ENCODE data around the gene KIF11.
A peak's percentile ranks its signal among the peaks of the same experiment; 100 is the strongest.

Gene KIF11

GRCh38 chr10:92590623-92591549, 2.0 kb upstream of the KIF11 start:
- H3K27me3 ChIP-seq (replicated peaks in 2 of 5; ENCODE audit: control insufficient read depth in 4 of 5, insufficient read depth in 5 of 5, low read length in 4 of 5), result no peaks in the 10 kb centered on the region
- no peaks in the 10 kb centered on the region for H3K9me3 ChIP-seq (ENCODE audit: control extremely low read depth in 1 of 5, control insufficient read depth in 4 of 5, insufficient read depth in 2 of 5, low read depth in 1 of 5, low read length in 4 of 5)
- ChIA-PET POLR2A (interaction anchor here (0.6 to 1.9 kb wide), 3 partner anchors 13 to 99 kb away, joined by 4 to 9 read pairs (median 6); partner anchors contain the start of gene HHEX), CTCF (interaction anchor here (0.5 to 2.0 kb wide), 10 partner anchors 10 to 294 kb away, joined by 3 to 6 read pairs (median 3); partner anchors contain the start of genes EXOC6 and IDE)
- H3K4me3 ChIP-seq (ENCODE audit: control insufficient read depth in 1 of 7, extremely low read depth in 1 of 7, insufficient read depth in 4 of 7, low read depth in 2 of 7, low read length in 6 of 7), result peak overlapping the region in 6 of 7 experiments; percentile 87 to 98 (median 96)
- H3K4me1 ChIP-seq (ENCODE audit: control extremely low read depth in 1 of 4, control insufficient read depth in 4 of 4, insufficient read depth in 4 of 4, low read length in 3 of 4), result peaks cover 20 to 36% (median 30%) of the 10 kb centered on the region in 4 experiments
- no peaks in the 10 kb centered on the region for H3K36me3 ChIP-seq (ENCODE audit: control insufficient read depth in 4 of 4, insufficient read depth in 4 of 4, low read length in 3 of 4)
- 55% methylated on average over 15 of the region's 19 CpGs for WGBS (ENCODE audit: insufficient coverage)
- peak; percentile 51 to 72 (median 63) for DNase-seq
- H3K27ac ChIP-seq (ENCODE audit: insufficient read depth in 1 of 2, low read depth in 1 of 2, low read length in 2 of 2, poor library complexity in 1 of 2, severe bottlenecking in 2 of 2), result peak overlapping the region; percentile 85 to 95

- POLR2A ChIA-PET, result interaction anchor here (1.5 to 1.9 kb wide), 2 partner anchors 14 to 99 kb away, joined by 6 to 9 read pairs; partner anchors contain the start of gene HHEX
- CTCF ChIA-PET, result interaction anchor here (0.7 to 2.0 kb wide), 4 partner anchors 17 to 294 kb away, joined by 3 to 6 read pairs (median 4); partner anchors contain the start of genes EXOC6 and IDE
- H3K4me1 ChIP-seq (ENCODE audit: control extremely low read depth in 1 of 4, control insufficient read depth in 4 of 4, insufficient read depth in 4 of 4, low read length in 3 of 4), result peaks cover 20 to 37% (median 30%) of the 10 kb centered on the region in 4 experiments
- DNase-seq, result peak; percentile 97 to 99 (median 98)
- peak overlapping the region; percentile 85 to 95 for H3K27ac ChIP-seq (ENCODE audit: insufficient read depth in 1 of 2, low read depth in 1 of 2, low read length in 2 of 2, poor library complexity in 1 of 2, severe bottlenecking in 2 of 2)
- 0% methylated on average over 35 of the region's 38 CpGs for WGBS (ENCODE audit: insufficient coverage)
- no peaks in the 10 kb centered on the region for H3K9me3 ChIP-seq (ENCODE audit: control extremely low read depth in 1 of 5, control insufficient read depth in 4 of 5, insufficient read depth in 2 of 5, low read depth in 1 of 5, low read length in 4 of 5)
- no peaks in the 10 kb centered on the region for H3K27me3 ChIP-seq (replicated peaks in 2 of 5; ENCODE audit: control insufficient read depth in 4 of 5, insufficient read depth in 5 of 5, low read length in 4 of 5)
- H3K4me3 ChIP-seq (ENCODE audit: control insufficient read depth in 1 of 7, extremely low read depth in 1 of 7, insufficient read depth in 4 of 7, low read depth in 2 of 7, low read length in 6 of 7), result peak overlapping the region; percentile 44 to 98 (median 96)
- H3K36me3 ChIP-seq (ENCODE audit: control insufficient read depth in 4 of 4, insufficient read depth in 4 of 4, low read length in 3 of 4), result no peaks in the 10 kb centered on the region
Observed at GRCh38 chr10:92591550-92592022, 1.3 kb upstream of the KIF11 start.

- WGBS (ENCODE audit: insufficient coverage), result 11% methylated on average over 2 of the region's 9 CpGs
- no peaks in the 10 kb centered on the region for H3K9me3 ChIP-seq (ENCODE audit: control extremely low read depth in 1 of 5, control insufficient read depth in 4 of 5, insufficient read depth in 2 of 5, low read depth in 1 of 5, low read length in 4 of 5)
- CTCF ChIA-PET, result interaction anchor here (0.7 to 1.1 kb wide), 2 partner anchors 12 to 18 kb away, joined by 3 read pairs; no protein-coding TSS in a partner anchor
- peak in 1 of 3 donors; percentile 21 for DNase-seq
- H3K27ac ChIP-seq (ENCODE audit: insufficient read depth in 1 of 2, low read depth in 1 of 2, low read length in 2 of 2, poor library complexity in 1 of 2, severe bottlenecking in 2 of 2), result peak overlapping the region in 1 of 2 experiments; percentile 95
- POLR2A ChIA-PET, result no interaction called here
- peaks cover 20 to 41% (median 31%) of the 10 kb centered on the region in 4 experiments for H3K4me1 ChIP-seq (ENCODE audit: control extremely low read depth in 1 of 4, control insufficient read depth in 4 of 4, insufficient read depth in 4 of 4, low read length in 3 of 4)
- H3K36me3 ChIP-seq (ENCODE audit: control insufficient read depth in 4 of 4, insufficient read depth in 4 of 4, low read length in 3 of 4), result no peaks in the 10 kb centered on the region
- no peaks in the 10 kb centered on the region for H3K27me3 ChIP-seq (replicated peaks in 2 of 5; ENCODE audit: control insufficient read depth in 4 of 5, insufficient read depth in 5 of 5, low read length in 4 of 5)
- peak overlapping the region in 6 of 7 experiments; percentile 87 to 98 (median 96) for H3K4me3 ChIP-seq (ENCODE audit: control insufficient read depth in 1 of 7, extremely low read depth in 1 of 7, insufficient read depth in 4 of 7, low read depth in 2 of 7, low read length in 6 of 7)
Observed at GRCh38 chr10:92593619-92594588, 974 bp downstream of the KIF11 start.

- ChIA-PET CTCF (no interaction called here), POLR2A (no interaction called here)
- Histone ChIP-seq H3K36me3 (ENCODE audit: control insufficient read depth in 4 of 4, insufficient read depth in 4 of 4, low read length in 3 of 4) (no peaks in the 10 kb centered on the region), H3K4me1 (ENCODE audit: control extremely low read depth in 1 of 4, control insufficient read depth in 4 of 4, insufficient read depth in 4 of 4, low read length in 3 of 4) (peaks cover 19 to 37% (median 29%) of the 10 kb centered on the region in 4 experiments), H3K27me3 (replicated peaks in 2 of 5; ENCODE audit: control insufficient read depth in 4 of 5, insufficient read depth in 5 of 5, low read length in 4 of 5) (no peaks in the 10 kb centered on the region), H3K4me3 (ENCODE audit: control insufficient read depth in 1 of 7, extremely low read depth in 1 of 7, insufficient read depth in 4 of 7, low read depth in 2 of 7, low read length in 6 of 7) (no peak overlapping the region), H3K27ac (ENCODE audit: insufficient read depth in 1 of 2, low read depth in 1 of 2, low read length in 2 of 2, poor library complexity in 1 of 2, severe bottlenecking in 2 of 2) (no peak overlapping the region), H3K9me3 (ENCODE audit: control extremely low read depth in 1 of 5, control insufficient read depth in 4 of 5, insufficient read depth in 2 of 5, low read depth in 1 of 5, low read length in 4 of 5) (no peaks in the 10 kb centered on the region)
- DNase-seq, result no peak
- WGBS (ENCODE audit: insufficient coverage), result no CpG with 5 or more reads among the region's 2 CpGs
Observed at GRCh38 chr10:92595505-92595904, 2.6 kb downstream of the KIF11 start.

GRCh38 chr10:92598321-92598720, 5.4 kb downstream of the KIF11 start:
- H3K36me3 ChIP-seq (ENCODE audit: control insufficient read depth in 4 of 4, insufficient read depth in 4 of 4, low read length in 3 of 4), result peaks cover 0 to 4% (median 0%) of the 10 kb centered on the region in 4 experiments
- ChIA-PET CTCF (interaction anchor here (1.2 kb wide), 1 partner anchor 44 kb away, joined by 4 read pairs; no protein-coding TSS in a partner anchor), POLR2A (no interaction called here)
- H3K4me1 ChIP-seq (ENCODE audit: control extremely low read depth in 1 of 4, control insufficient read depth in 4 of 4, insufficient read depth in 4 of 4, low read length in 3 of 4), result peaks cover 4 to 17% (median 14%) of the 10 kb centered on the region in 4 experiments
- H3K4me3 ChIP-seq (ENCODE audit: control insufficient read depth in 1 of 7, extremely low read depth in 1 of 7, insufficient read depth in 4 of 7, low read depth in 2 of 7, low read length in 6 of 7), result no peak overlapping the region
- no peak overlapping the region for H3K27ac ChIP-seq (ENCODE audit: insufficient read depth in 1 of 2, low read depth in 1 of 2, low read length in 2 of 2, poor library complexity in 1 of 2, severe bottlenecking in 2 of 2)
- DNase-seq, result no peak
- H3K27me3 ChIP-seq (replicated peaks in 2 of 5; ENCODE audit: control insufficient read depth in 4 of 5, insufficient read depth in 5 of 5, low read length in 4 of 5), result no peaks in the 10 kb centered on the region
- WGBS (ENCODE audit: insufficient coverage), result no CpG with 5 or more reads among the region's 1 CpG
- H3K9me3 ChIP-seq (ENCODE audit: control extremely low read depth in 1 of 5, control insufficient read depth in 4 of 5, insufficient read depth in 2 of 5, low read depth in 1 of 5, low read length in 4 of 5), result peaks cover 0 to 5% (median 0%) of the 10 kb centered on the region in 5 experiments

- DNase-seq, result no peak
- ChIA-PET CTCF (no interaction called here), POLR2A (no interaction called here)
- Histone ChIP-seq H3K36me3 (ENCODE audit: control insufficient read depth in 4 of 4, insufficient read depth in 4 of 4, low read length in 3 of 4) (peaks cover 0 to 21% (median 7%) of the 10 kb centered on the region in 4 experiments), H3K27ac (ENCODE audit: insufficient read depth in 1 of 2, low read depth in 1 of 2, low read length in 2 of 2, poor library complexity in 1 of 2, severe bottlenecking in 2 of 2) (no peak overlapping the region), H3K9me3 (ENCODE audit: control extremely low read depth in 1 of 5, control insufficient read depth in 4 of 5, insufficient read depth in 2 of 5, low read depth in 1 of 5, low read length in 4 of 5) (peaks cover 0 to 5% (median 0%) of the 10 kb centered on the region in 5 experiments), H3K27me3 (replicated peaks in 2 of 5; ENCODE audit: control insufficient read depth in 4 of 5, insufficient read depth in 5 of 5, low read length in 4 of 5) (no peaks in the 10 kb centered on the region), H3K4me1 (ENCODE audit: control extremely low read depth in 1 of 4, control insufficient read depth in 4 of 4, insufficient read depth in 4 of 4, low read length in 3 of 4) (peaks cover 0 to 7% (median 2%) of the 10 kb centered on the region in 4 experiments), H3K4me3 (ENCODE audit: control insufficient read depth in 1 of 7, extremely low read depth in 1 of 7, insufficient read depth in 4 of 7, low read depth in 2 of 7, low read length in 6 of 7) (no peak overlapping the region)
- WGBS (ENCODE audit: insufficient coverage), result 40% methylated on average over 1 of the region's 2 CpGs
Observed at GRCh38 chr10:92604841-92605240, 11.9 kb downstream of the KIF11 start.
